Amygdala (tissue), 56 donors: ENCODE data around the gene AP3B1.

Experiments
- DNase-seq, 56 donors: peaks; one replicate each; lab custom pipeline; 2025; lab: John Stamatoyannopoulos, UW

AP3B1 gene

GRCh38 chr5:77983482-77984199 is 310.9 kb downstream of the AP3B1 start:
- no peak for DNase-seq

- no peak for DNase-seq
These were observed 312.7 kb downstream of the AP3B1 start for GRCh38 chr5:77981820-77982219.

- DNase-seq: no peak
These were observed 319.9 kb downstream of the AP3B1 start for GRCh38 chr5:77974576-77974975.

- DNase-seq: peak in 1 of 56 donors; percentile 18
These were observed 321.3 kb downstream of the AP3B1 start for GRCh38 chr5:77973253-77973609.

- DNase-seq: peak in 6 of 56 donors; percentile 21 to 44 (median 30)
These were observed 321.8 kb downstream of the AP3B1 start for GRCh38 chr5:77972469-77973252.

- peak in 3 of 56 donors; percentile 18 to 27 (median 25) for DNase-seq
These were observed 322.6 kb downstream of the AP3B1 start for GRCh38 chr5:77971776-77972468.

GRCh38 chr5:77970891-77971290 is 323.6 kb downstream of the AP3B1 start:
- no peak for DNase-seq

- no peak for DNase-seq
These were observed 330.7 kb downstream of the AP3B1 start for GRCh38 chr5:77963795-77964194.

- no peak for DNase-seq
These were observed 333.6 kb downstream of the AP3B1 start for GRCh38 chr5:77960863-77961396.

GRCh38 chr5:77960305-77960704 is 334.2 kb downstream of the AP3B1 start:
- peak in 19 of 56 donors; percentile 6 to 57 (median 21) for DNase-seq

- DNase-seq: no peak
These were observed 335.7 kb downstream of the AP3B1 start for GRCh38 chr5:77958642-77959330.

- DNase-seq: peak in 3 of 56 donors; percentile 4 to 17 (median 12)
These were observed 336.5 kb downstream of the AP3B1 start for GRCh38 chr5:77957931-77958521.

GRCh38 chr5:77957516-77957915 is 337.0 kb downstream of the AP3B1 start:
- DNase-seq: no peak

- no peak for DNase-seq
These were observed 337.4 kb downstream of the AP3B1 start for GRCh38 chr5:77957081-77957480.

- DNase-seq: no peak
These were observed 338.9 kb downstream of the AP3B1 start for GRCh38 chr5:77955577-77955976.

- no peak for DNase-seq
These were observed 341.1 kb downstream of the AP3B1 start for GRCh38 chr5:77953374-77953773.

- no peak for DNase-seq
These were observed 341.8 kb downstream of the AP3B1 start for GRCh38 chr5:77952636-77953212.
